Measurements from ENCODE around the gene PLA2G4D. TPM values are rescaled to one million over a fixed set of nuclear protein-coding genes. Genes with fewer than 3 reads are reported as not detected.

PLA2G4D gene
- total RNA-seq, 1 experiment from 2014 or later: 0.24 TPM

GRCh38 chr15:42056934-42057798 is 37.2 kb downstream of the PLA2G4D start (continued):
- peak; percentile 52; the same call in 1 of the 2 replicates for TF ChIP-seq ZBTB43 (CRISPR knock-in tag; IDR thresholded peaks at IDR 0.05)
- TF ChIP-seq IRF2 (CRISPR knock-in tag; IDR thresholded peaks at IDR 0.05; ENCODE audit: borderline replicate concordance, low read depth): no peak
- no peak for TF ChIP-seq ZNF232 (CRISPR knock-in tag; IDR thresholded peaks at IDR 0.05)
- TF ChIP-seq ZMAT4 (CRISPR knock-in tag; IDR thresholded peaks at IDR 0.05): no peak
- TF ChIP-seq AFF4 (CRISPR knock-in tag; IDR thresholded peaks at IDR 0.05; ENCODE audit: borderline replicate concordance): no peak
- peak; percentile 50; the same call in 1 of the 2 replicates for TF ChIP-seq FOXK1 (CRISPR knock-in tag; IDR thresholded peaks at IDR 0.05)
- no peak for TF ChIP-seq ZNF317 (CRISPR knock-in tag; IDR thresholded peaks at IDR 0.05; ENCODE audit: borderline replicate concordance, low read depth)
- TF ChIP-seq, protein P1, sequence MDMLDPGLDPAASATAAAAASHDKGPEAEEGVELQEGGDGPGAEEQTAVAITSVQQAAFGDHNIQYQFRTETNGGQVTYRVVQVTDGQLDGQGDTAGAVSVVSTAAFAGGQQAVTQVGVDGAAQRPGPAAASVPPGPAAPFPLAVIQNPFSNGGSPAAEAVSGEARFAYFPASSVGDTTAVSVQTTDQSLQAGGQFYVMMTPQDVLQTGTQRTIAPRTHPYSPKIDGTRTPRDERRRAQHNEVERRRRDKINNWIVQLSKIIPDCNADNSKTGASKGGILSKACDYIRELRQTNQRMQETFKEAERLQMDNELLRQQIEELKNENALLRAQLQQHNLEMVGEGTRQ (CRISPR knock-in tag; IDR thresholded peaks at IDR 0.05): no peak
- no peak for TF ChIP-seq ZNF263 (CRISPR knock-in tag; IDR thresholded peaks at IDR 0.05; ENCODE audit: low read depth)
- no peak for TF ChIP-seq CREM (CRISPR knock-in tag; IDR thresholded peaks at IDR 0.05)
- TF ChIP-seq SMAD4 (CRISPR knock-in tag; IDR thresholded peaks at IDR 0.05): no peak
- TF ChIP-seq TEAD1 (CRISPR knock-in tag; IDR thresholded peaks at IDR 0.05): peak; percentile 80; the same call in 1 of the 2 replicates
- TF ChIP-seq HMGA2 (CRISPR knock-in tag; IDR thresholded peaks at IDR 0.05): no peak
- TF ChIP-seq, protein P2, sequence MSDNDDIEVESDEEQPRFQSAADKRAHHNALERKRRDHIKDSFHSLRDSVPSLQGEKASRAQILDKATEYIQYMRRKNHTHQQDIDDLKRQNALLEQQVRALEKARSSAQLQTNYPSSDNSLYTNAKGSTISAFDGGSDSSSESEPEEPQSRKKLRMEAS (CRISPR knock-in tag; IDR thresholded peaks at IDR 0.05): peak; percentile 79
- TF ChIP-seq CBFB (CRISPR knock-in tag; IDR thresholded peaks at IDR 0.05; ENCODE audit: low read depth): no peak
- no peak for TF ChIP-seq MLX (CRISPR knock-in tag; IDR thresholded peaks at IDR 0.05)
- TF ChIP-seq ERG (CRISPR knock-in tag; IDR thresholded peaks at IDR 0.05): peak; percentile 11; the same call in 1 of the 2 replicates
- TF ChIP-seq NR2C2 (CRISPR knock-in tag; IDR thresholded peaks at IDR 0.05): no peak
- peak; percentile 67 for TF ChIP-seq SP1 (CRISPR knock-in tag; conservative IDR thresholded peaks at IDR 0.05)
- no peak for TF ChIP-seq OVOL2 (CRISPR knock-in tag; IDR thresholded peaks at IDR 0.05; ENCODE audit: borderline replicate concordance)
- peak; percentile 27; the same call in 1 of the 2 replicates for TF ChIP-seq HMGXB4 (CRISPR knock-in tag; IDR thresholded peaks at IDR 0.05)
- TF ChIP-seq USF1 (CRISPR knock-in tag; IDR thresholded peaks at IDR 0.05): peak; percentile 57; the same call in 1 of the 2 replicates
